GM19455 (cell line): ENCODE results near the gene EIF3F.

Source experiments
- ATAC-seq: cut with Tn5 transposase; IDR thresholded peaks from one replicate; pipeline ENCODE4 v1.9.1; 2021; ENCODE audit not compliant: unreplicated experiment

EIF3F gene

DNA sequence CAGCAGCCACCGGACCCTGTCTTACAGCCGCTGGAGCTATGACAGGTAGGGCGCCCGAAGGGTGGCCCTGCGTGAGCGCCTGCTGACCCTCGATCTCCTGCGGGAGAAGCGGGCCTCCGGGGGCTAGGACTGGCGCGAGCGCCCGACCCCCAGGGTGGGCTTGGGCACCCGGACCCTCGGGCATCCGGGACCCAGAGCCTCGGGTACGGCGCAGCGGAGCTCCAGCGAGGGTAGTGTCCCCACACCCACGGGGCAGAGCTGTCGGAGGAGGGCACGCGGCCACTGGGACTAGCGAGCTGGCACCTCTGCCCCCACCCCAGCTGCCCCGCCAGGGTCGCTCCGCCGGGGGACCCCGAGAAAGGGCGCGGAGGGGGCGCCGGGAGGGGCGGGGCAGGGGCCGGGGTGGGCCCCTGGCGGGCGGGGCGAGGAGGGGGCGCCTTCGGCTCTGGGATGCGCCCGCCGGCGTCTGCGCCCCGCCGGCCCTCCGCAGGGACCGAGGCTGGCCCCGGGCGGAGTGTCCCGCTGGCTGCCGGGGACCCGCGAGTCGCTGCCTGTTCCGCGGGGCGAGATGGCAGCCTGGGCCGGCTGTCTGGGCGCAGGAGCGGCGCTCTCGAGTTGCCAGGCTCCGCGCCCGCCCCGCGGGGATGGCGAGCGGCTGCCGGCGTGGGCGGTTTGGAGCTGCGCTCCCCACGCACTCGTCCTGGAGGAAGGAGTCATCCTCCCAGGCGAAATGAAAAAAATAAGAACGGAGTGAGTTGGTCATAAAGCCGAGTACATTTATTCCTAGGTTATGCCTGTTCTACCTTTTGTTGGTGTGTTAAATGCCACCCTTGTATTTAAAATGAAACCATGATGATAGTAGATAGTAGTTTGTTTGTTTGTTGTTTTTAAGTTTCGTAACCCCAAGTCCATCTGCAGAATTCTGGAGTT lies 32.4 kb downstream of the EIF3F start:
- ATAC-seq: no peak

DNA sequence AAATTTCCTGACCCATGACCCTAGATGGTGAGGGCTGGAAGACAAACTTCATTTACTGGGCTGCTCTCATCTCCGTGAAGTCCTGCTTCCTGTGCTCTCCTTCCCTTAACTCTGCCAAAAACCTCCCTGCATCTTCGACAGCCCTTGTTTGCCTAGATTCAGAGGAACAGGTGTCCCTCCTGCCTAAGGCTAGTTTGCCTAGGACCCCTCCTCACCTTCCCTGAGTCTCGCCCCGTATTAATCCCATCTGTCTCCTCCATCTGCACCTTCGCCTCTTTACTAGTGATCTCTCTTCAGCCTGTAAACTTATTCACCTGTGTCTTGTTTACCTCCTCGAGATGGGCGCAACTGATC lies 33.1 kb downstream of the EIF3F start:
- ATAC-seq: no peak

DNA sequence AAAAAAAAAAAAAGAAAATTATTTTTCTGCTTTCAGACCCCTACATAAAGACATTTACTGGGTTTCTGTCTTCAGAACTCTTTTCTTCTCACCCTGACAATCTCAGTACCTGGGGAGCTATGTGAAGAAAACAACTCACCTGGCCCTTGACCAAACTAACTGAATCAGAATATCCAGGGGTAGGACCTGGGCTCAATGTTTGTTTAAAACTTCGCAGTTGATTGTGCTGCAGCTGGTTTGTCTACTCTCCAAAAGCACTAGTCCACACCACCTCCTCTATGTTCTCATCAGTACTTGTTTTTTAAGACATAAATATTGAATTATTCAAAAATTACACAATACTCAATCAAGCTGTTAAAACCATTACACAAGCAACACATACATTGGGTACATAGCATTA lies 34.8 kb downstream of the EIF3F start:
- no peak for ATAC-seq

DNA sequence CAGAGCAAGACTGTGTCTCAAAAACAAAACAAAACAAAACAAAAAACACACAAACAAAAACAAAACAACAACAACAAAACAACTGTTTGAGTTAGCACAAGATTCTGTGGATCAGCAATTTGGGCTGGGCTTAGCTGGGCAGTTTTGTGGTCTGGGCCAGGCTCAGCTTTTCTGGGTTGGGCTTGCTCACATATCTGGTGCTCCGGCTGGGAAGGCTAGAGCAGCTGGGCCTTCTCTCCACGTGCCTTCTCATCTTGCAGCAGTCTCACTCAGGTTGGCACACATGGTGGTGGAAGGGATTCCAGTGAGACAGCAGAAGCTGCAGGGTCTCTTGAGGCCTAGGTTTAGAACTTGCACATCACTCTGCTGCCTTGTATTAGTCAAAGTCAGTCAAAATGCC lies 35.7 kb downstream of the EIF3F start:
- ATAC-seq: no peak

DNA sequence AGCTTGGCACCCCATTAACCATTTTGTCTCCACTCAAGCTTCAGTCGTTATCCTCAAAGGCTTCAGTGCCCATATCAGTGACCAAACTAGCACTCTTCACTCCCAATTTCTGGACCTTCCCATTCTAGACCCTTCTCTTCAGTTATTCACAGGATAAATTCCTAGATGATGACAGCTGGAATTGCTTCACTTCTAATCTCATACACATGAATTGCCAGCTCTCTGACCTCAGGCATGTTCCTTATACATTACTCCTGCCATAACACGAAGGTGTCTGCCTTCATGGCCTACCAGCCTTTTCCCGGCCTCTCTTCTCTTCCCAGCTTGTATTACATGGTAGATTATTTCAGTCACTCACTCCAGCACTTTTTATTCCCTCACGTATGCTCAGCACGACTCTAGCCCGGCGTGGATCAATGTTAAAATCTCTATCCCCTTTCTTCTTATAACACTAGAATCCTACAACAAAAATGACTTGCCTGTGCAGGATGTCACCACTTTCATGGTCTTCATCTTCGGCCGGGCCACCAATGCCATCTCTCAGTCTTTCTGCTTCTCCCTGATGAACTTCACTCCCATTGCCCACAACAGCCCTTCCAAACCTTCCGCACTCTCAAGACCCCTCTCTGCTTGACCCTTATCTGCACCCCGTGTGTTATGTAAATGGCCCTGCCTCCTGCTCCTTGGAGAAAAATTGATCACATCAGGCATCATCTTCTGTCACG lies 36.9 kb downstream of the EIF3F start:
- ATAC-seq: no peak

DNA sequence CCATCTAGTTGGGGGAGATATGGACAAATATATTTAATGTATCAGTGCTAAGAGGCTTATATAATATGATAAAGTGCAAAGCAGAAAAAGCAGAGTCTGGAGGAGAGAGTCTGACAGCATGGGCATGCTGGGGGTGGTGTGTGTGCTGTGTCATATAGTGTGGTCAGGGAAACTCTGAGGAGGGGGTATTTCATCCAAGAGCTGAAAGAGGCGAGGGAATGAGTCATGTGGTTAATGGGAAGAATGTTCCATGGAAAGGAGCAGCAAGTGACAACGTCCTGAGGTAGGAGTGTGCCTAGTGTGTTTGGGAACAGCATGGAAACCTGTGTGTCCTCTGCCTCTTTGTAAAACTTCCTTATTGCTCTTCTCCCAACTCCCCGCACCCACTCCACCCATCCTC lies 38.0 kb downstream of the EIF3F start:
- no peak for ATAC-seq

DNA sequence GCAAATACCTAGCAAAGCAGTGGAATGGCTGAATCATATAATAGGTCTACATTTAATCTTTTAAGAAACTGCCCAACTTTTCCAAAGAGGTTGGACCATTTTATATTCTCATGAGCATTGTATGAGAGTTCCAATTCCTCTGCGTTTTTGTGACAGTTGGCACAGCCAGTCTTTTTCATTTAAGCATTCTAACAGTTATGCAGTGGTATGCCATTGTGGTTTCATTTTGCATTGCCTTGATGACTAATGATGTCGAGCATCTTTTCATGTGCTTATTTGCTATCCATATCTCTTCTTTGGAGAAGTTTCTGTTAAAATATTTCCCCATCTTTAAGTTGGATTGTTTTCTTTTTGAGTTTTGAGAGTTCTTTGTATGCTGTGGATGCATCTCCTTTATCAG lies 38.7 kb downstream of the EIF3F start:
- ATAC-seq: no peak

DNA sequence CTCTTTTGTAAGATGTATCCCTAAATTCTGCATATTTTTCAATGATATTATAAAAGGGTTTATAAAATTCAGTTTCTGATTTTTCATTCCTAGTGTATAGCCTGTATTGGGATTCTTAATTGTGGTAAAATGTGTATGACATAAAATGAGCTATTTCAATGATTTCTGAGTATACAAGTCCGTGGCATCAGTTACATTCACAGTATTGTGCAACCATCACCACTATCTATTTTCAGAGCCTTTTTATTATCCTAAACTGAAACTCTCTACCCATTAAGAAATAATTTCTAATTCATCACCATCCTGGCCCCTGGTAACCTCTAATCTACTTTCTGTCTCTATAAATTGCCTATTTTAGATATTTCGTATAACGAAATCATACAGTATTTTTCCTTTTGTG lies 39.8 kb downstream of the EIF3F start:
- ATAC-seq: no peak

DNA sequence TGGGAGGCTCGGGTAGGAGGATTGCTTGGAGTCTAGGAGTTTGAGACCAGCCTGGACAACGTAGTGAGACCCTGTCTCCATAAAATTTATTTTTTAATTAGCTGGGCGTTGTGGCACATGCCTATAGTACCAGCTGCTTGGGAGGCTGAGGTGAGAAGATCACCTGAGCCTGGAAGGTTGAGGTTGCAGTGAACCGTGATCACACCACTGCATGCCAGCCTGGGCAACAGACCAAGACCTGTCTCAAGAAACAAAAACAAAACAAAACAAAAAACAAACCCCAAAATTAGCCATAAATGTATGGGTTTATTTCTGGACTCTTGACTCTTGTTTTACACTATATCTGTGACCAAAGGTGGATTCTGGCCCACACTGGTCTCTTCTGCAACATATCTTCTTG lies 41.6 kb downstream of the EIF3F start:
- ATAC-seq: no peak

DNA sequence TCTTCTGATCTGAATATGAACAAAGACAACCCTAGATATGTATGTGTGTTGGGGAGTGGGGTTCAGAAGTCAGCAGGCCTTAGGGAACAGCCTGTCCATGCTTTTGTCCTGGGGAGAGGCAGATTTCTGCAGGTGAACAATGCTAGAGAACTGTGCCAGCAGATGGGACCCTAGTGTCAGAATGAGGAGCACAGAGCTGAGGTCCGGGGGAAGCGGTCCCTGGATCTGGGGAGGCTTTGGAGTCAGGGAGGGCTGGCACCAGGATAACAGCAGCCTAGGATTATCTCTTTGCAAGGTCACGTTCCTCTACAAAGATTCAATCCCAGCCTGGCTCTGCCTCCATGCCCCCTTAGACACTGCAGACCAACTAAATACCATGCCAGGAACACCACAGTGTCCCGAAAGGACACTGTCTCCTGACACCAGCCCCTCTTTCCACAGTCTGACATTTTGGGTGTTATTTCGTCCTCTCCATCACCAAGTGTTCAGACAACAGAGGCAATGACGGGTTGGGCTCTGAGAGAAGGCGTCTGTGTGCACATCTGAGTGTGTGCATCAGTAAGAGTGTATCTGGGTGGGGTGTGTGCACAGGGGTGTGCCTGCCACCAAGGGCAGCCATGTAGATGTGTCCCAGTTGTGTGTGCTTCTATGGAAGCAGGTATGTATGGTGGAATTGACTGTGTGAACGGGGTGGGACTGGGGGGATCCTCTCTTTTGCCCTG lies 43.5 kb downstream of the EIF3F start:
- no peak for ATAC-seq

DNA sequence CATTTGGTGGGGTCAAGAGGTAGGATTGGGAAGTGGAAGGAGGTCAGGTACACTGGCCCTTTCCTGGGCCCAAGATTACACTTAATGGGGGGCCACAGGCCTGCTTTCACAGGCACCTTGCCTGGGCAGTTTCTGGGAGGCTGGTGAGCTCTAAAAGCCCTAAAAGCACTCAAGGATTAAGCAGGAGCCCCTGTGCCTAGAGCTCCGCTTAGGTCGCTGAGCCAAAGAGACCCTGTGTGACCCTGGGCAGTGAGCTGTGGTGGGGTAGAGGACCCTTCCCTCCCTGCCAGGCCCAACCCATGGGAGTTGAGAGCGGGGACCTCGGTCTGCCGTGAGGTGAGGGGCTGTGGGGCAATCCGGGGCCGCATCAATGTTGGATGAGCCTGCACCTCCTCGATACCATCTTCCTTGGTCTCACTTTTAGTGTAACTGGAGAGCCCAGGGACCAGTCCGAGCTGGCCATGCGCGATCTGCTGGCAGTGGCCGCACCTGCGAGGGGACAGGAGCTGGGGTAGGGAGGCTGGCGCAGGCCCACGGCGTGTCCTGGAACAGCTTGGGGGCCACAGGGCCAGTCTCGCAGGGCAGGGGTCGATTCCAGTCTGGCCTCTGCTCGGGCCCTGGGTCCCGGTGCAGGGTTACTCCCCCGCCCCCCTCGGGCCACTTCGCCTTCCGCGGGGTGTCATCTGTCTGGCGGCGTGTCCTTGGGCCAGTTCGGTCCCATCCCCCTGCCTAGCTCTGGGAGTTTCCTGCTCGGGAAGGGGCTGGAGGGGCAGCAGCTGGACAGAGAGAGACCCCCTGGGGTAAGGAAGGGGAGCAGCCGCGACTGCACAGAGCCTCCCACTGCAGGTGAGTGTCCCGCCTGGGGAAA lies 44.3 kb downstream of the EIF3F start:
- no peak for ATAC-seq

DNA sequence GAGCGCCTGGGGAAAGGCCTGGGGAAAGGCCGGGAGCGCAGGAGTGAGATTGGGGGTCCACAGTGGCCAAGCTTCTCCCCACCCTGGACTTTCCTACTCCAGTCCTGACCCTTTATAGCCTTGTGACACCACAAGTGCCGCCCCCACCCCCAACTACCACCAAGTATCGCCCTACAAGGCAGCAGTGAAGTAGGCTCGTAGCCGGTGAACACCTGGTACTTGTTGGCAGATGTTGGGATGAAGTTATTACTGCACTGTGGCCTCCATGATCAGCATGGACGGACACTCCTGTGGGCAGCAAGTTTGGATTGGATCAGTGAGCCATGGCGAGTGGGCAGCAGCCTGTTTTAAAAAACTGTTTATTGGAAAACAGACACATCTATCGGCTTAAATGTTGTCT lies 45.0 kb downstream of the EIF3F start:
- ATAC-seq: no peak

DNA sequence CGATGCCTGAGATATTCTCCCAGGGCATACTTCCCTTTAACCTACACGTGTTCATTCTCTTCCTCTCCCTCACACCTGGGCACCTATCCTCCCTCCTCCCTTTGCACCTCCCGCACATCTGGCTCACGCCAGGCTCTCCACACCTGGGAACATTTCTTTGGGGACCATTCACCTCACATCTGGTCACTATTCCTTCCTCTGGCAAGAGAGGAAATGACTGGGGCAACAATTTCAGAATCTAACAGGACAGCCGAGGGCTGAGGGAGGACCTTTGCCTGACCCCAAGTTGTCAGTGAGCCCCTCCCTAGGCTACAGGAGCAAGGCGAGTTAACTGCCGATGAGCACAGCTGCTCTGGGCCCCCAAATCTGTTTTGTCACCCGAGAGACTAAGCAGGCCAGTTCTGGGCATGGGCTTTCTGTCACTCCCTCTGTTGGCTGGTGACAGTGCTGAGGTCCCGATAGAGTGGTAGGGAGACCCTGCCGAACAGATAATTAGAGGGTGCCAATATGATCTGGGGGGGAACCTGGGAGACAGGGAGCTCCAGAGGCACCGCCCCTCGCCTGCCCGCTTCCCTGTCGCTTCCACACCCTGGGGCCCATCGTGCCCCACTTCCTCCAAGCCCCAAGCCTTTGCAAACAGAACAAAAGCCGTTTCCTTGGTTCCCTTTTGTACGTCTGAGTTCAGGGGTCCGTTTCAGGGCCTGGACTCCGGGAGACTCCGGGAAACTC lies 45.6 kb downstream of the EIF3F start:
- ATAC-seq: no peak

DNA sequence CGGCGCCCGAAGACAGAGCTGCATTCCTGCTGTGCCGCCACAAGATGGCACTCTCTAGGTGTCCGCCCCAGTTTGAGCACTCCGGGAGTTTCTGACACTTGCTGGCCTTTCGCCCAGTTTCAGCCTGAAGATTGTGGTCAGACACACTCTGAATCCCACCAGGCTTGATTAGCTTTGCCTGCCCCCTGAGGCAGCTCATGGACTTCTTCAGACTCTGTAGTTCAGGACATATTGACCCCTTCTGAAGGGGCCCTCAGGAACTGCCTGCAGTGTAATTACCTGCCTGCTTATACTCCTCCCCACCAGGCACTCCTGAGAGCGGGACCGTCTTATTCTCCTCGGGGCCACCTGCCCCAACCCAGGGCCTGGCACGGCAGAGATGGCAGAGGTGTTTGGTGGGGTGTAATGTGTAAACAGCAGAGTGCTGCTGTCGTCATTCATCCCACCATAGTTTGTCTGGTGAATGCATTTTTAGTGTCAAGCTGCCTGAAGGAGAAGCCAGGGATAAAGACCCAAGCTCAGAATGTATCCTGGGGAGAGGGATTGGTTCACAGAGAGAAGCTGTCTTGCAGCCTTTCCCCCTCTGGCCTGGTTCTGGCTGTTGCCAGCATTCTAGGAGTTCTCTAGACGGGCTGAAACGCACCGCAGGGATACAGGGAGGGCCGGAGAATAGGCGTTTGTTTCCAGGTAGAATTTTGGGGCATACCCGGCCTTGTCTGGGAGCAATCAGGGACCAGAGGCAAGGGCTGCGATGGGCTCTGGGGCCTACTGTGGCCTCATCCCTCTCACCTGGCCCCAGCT lies 46.4 kb downstream of the EIF3F start:
- peak; percentile 76 for ATAC-seq

DNA sequence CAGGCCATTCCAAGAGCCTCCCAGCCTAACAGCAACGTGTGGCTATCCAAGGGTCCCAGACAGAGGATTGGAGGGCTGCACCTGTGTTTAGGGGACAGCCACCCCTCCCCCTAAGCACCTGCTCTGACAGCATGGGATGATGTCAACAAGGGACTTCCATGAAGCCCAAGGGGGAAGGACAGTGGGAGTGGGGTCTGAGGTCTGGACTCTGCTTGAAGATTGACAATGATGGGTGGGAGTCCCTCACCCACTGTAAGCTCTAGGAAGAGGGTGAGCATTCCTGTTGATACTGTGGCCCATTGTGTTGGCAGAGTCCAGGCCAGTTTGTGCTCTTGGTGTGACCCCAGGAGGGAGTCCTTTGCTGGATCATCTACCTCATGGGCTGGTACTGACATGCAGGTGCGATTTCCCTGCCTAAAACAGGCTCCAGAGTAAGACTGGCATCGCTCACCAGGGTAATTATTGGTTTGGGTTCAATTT lies 47.0 kb downstream of the EIF3F start:
- ATAC-seq: no peak

DNA sequence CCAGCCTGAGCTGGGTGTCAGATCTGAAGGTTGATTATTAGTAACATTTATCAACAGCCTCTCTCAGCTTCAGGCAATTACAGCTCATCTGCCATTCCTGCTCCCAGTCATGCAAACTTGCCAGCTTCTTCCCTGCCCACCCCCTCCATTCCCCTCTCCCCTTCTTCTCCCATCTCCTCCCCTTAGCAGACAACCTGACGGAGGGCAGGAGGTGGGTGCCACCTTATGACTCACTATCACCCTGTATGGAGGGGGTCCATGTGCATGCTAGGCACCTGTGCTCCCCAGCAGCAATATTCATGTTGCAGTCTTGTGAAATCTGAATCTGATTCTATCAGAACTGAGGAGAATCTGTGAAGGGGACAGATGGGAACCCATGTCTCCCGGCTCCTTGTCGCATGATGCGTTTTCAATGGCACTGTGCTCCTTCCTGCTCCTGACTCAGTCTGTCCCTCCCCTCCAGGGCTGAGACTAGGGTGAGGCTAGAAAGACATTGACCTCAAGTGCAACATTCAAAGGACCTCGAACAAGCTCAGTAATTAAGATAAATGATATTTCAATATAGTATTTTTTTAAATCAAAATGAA lies 47.6 kb downstream of the EIF3F start:
- ATAC-seq: no peak

DNA sequence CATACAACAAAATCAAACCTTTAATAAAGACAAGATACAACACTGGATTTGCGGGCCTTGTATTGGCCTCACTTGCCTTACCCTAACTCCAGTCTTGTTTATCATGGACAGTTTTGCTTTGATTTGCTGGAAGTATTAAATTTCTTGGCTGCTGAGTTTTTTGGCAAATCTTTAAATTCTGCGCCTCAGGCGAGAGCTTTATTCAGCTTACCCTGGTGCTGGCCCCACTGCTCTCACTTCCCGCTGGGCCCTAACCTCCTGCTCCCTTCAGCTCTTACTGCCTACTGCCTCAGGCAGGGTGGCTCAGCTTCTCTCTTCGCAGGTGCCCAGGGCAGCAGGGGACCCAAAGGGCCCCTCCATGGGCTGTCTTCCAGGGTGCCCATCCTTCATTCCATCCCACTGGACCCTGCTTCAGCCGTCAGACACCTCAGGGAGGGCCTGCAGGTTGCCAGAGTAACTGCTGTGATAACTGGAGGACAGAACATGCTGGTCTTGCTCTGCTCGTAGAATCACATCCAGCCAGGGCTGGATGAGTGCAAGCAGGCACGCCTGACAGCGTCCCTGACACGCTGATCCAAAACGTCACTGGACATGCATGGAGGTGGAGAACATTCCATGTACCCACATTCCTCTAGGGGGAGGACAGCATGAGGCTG lies 48.2 kb downstream of the EIF3F start:
- ATAC-seq: no peak
